ENCODE results near the gene BCL7A.

GRCh38 chr12:122072031-122072970 is 50.6 kb downstream of the BCL7A start:
- TF ChIP-seq CTCF (IDR thresholded peaks at IDR 0.05): peak in 1 of 4 experiments; percentile 47
- no peak for TF ChIP-seq POLR2A (IDR thresholded peaks at IDR 0.05)
